ENCODE measurements around the gene CD300LF.

DNA sequence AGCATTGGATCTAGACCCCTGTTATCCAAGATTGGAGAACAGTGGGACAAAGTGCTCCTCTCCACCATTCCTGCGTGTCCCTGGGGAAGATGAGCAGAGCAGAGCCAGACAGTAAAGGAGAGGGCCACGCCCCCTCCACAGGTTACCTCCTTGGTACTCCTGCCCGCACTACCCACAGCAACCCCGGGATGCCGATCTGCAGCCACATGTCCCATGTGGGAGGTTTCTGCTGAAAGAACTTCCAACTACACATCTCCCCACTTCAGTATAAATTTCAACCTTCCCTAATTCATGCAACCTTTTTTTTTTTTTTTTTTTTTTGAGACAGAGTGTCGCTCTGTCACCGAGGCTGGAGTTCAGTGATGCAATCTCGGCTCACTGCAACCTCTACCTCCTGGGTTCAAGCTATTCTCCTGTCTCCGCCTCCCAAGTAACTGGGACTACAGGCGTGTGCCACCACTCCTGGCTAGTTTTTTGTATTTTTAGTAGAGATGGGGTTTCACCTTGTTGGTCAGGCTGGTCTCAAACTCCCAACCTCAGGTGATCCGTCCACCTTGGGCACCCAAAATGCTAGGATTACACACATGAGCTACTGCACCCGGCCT lies 26.6 kb upstream of the CD300LF start:
- TF ChIP-seq, protein P1, sequence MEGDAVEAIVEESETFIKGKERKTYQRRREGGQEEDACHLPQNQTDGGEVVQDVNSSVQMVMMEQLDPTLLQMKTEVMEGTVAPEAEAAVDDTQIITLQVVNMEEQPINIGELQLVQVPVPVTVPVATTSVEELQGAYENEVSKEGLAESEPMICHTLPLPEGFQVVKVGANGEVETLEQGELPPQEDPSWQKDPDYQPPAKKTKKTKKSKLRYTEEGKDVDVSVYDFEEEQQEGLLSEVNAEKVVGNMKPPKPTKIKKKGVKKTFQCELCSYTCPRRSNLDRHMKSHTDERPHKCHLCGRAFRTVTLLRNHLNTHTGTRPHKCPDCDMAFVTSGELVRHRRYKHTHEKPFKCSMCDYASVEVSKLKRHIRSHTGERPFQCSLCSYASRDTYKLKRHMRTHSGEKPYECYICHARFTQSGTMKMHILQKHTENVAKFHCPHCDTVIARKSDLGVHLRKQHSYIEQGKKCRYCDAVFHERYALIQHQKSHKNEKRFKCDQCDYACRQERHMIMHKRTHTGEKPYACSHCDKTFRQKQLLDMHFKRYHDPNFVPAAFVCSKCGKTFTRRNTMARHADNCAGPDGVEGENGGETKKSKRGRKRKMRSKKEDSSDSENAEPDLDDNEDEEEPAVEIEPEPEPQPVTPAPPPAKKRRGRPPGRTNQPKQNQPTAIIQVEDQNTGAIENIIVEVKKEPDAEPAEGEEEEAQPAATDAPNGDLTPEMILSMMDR (IDR thresholded peaks at IDR 0.05): no peak
- TF ChIP-seq POLR2A (IDR thresholded peaks at IDR 0.05): no peak

Measured in thyroid gland (tissue), 4 donors.